Measurements from ENCODE around the gene NTRK3.

Gene NTRK3

DNA sequence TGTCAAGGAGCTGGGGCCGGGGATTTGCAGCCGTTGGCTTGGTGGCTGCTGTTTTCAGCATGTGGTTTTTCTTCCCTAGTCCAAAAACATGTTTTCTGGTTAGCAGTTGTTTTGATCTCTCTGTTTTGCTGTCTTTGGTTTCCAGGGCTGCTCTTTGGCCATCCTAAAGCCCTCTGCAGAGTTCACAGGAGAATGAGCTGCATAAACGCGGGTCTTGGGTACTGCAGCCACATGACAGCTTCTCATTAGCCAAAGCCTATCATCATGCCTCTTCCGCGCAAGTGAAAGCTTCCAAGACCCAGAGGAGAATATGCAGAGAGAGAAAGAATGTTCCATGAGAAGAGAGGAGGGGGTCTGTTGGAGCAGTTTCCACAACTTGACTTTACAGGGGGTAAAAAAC, 138.5 kb downstream of the NTRK3 start:
- DNase-seq (ENCODE audit: low read depth): no peak

DNA sequence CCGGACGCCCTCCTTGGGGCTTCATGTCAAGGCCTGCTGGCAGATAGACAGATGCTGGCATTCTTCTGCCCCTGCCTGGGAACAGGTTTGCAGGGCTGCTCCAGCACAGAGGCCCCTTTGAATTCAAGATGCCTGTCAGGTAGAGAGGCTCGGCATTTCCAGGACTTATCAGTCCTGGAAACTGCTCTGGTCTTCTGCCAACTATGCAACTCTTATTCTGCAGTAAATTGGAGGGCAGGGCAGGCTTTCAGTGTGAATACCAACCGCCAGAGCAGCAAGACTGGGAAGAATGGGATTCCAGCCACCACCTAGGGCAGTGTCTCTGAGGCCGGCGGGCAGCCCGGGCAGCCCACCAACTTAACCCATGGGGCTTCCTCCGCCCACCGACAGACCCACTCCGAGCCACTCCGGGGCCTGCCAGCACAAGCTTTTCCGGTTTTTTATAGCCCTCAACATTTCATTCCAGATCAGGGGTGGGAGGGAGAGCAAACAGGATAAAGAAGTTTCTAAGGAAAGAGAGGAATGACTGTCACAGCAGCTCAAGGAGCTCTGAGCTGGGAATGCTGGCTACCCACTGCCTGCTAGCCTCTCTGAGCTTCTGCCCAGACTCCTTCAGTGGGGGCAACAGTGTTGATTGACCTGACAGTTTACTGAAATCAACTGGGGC, 140.9 kb downstream of the NTRK3 start:
- no peak overlapping the region for H3K4me3 ChIP-seq (ENCODE audit: control insufficient read depth, low read depth, low read length)
- TF ChIP-seq, protein P1, sequence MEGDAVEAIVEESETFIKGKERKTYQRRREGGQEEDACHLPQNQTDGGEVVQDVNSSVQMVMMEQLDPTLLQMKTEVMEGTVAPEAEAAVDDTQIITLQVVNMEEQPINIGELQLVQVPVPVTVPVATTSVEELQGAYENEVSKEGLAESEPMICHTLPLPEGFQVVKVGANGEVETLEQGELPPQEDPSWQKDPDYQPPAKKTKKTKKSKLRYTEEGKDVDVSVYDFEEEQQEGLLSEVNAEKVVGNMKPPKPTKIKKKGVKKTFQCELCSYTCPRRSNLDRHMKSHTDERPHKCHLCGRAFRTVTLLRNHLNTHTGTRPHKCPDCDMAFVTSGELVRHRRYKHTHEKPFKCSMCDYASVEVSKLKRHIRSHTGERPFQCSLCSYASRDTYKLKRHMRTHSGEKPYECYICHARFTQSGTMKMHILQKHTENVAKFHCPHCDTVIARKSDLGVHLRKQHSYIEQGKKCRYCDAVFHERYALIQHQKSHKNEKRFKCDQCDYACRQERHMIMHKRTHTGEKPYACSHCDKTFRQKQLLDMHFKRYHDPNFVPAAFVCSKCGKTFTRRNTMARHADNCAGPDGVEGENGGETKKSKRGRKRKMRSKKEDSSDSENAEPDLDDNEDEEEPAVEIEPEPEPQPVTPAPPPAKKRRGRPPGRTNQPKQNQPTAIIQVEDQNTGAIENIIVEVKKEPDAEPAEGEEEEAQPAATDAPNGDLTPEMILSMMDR (conservative IDR thresholded peaks at IDR 0.05; ENCODE audit: control insufficient read depth, insufficient read depth, low read depth, low read length): no peak
- no peak for DNase-seq (ENCODE audit: low read depth)

More for the DNA sequence above, 138.5 kb downstream of the NTRK3 start:
- H3K4me3 ChIP-seq (ENCODE audit: control insufficient read depth, low read depth, low read length): no peak overlapping the region
- TF ChIP-seq, protein P1 (conservative IDR thresholded peaks at IDR 0.05; ENCODE audit: control insufficient read depth, insufficient read depth, low read depth, low read length): no peak

DNA sequence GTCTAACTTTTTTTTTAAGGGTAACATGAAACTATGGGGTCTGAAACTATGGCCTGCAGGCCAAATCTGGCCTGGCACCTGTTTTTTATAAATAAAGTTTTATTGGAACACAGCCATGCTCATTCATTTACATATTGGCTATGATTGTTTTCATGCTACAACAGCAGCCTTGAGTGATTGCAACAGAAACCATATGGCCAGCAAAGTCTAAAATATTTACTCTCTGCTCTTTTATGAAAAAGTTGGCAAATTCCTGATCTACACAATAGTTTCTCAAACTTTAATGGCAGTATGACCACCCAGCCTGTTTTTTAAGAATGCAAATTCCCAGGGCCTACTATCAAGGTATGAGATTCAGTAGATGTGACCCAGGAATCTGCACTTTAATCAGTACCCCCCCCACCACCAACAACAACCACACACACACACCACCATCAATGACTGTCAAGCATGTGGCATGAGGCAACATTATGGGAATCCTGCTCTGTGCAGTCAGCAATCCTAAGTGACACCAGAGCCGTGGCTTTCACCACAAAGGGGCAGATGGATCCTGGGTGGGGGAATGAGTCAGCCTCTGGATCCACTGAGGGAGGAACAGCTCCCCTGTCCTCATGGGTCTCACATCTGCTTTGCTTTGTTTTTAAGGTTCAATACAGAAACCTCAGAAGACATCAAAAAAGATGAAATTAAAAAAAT, 142.8 kb downstream of the NTRK3 start:
- peak; percentile 1 for DNase-seq (ENCODE audit: low read depth)
- TF ChIP-seq, protein P1 (conservative IDR thresholded peaks at IDR 0.05; ENCODE audit: control insufficient read depth, insufficient read depth, low read depth, low read length): no peak
- H3K4me3 ChIP-seq (ENCODE audit: control insufficient read depth, low read depth, low read length): no peak overlapping the region

GRCh38 chr15:88108991-88109390, 147.5 kb downstream of the NTRK3 start:
- no peak overlapping the region for H3K4me3 ChIP-seq (ENCODE audit: control insufficient read depth, low read depth, low read length)
- DNase-seq (ENCODE audit: low read depth): no peak
- TF ChIP-seq, protein P1 (conservative IDR thresholded peaks at IDR 0.05; ENCODE audit: control insufficient read depth, insufficient read depth, low read depth, low read length): no peak

DNA sequence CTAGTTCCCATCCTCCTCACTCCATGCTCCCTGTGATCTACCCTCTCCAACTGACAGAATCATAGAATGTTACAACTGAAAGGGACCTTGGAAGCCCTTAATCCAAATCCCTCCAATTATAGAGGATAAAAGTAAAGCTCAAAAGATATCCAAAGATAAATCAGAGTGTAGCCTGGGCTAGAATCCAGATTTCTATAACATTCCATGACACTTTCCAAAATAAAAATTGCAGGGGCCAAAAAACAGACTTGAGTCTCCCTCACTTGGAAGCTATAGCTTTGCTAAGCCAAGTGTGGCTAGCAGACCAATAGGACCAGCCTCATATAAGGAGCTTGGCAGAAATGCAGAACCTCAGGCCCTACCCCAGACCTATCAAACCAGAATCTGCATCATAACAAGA, 148.1 kb downstream of the NTRK3 start:
- TF ChIP-seq, protein P1 (conservative IDR thresholded peaks at IDR 0.05; ENCODE audit: control insufficient read depth, insufficient read depth, low read depth, low read length): no peak
- DNase-seq (ENCODE audit: low read depth): no peak
- H3K4me3 ChIP-seq (ENCODE audit: control insufficient read depth, low read depth, low read length): no peak overlapping the region

- no peak for DNase-seq (ENCODE audit: low read depth)
- no peak overlapping the region for H3K4me3 ChIP-seq (ENCODE audit: control insufficient read depth, low read depth, low read length)
- TF ChIP-seq, protein P1 (conservative IDR thresholded peaks at IDR 0.05; ENCODE audit: control insufficient read depth, insufficient read depth, low read depth, low read length): no peak
Observed at GRCh38 chr15:88106074-88106473, 150.5 kb downstream of the NTRK3 start.

All from fibroblast of mammary gland (primary cell).